ENCODE results near the gene NR5A1. TPM values are rescaled to one million over a fixed set of nuclear protein-coding genes. Genes with fewer than 3 reads are reported as not detected.
A peak's percentile ranks its signal among the peaks of the same experiment; 100 is the strongest.

NR5A1 gene
- total and polyA plus RNA-seq, 2 of the 13 experiments (the other 11 are each of a cell fraction or from before 2014, with no cell fraction given) = 28.9 to 44.7 TPM

DNA sequence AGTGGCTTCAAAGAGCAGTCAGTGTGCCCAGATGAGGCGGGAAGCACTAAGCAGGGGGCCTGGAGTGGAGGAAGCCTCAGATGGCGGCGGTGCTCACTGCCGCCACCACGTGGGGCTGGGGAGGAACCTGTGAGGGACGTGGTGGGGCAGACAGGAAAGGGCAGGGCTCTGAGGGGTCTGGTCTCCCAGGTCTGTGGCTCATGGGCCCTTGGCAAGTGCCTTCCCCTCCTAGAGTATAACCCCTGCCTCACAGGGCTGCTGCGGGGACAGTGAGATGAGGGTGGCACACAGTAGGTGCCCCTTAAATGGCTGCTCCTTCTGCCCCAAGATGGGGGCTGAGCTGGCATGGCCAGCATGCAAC, 26.6 kb downstream of the NR5A1 start (continued):
- TF ChIP-seq ZHX2 (IDR thresholded peaks at IDR 0.05; ENCODE audit: low read depth) (no peak), ZHX2 (CRISPR knock-in tag; IDR thresholded peaks at IDR 0.05; ENCODE audit: borderline replicate concordance) (no peak), ZNF720 (CRISPR knock-in tag; IDR thresholded peaks at IDR 0.05) (no peak), MEIS1 (CRISPR knock-in tag; IDR thresholded peaks at IDR 0.05; ENCODE audit: borderline replicate concordance) (no peak), HOXA3 (CRISPR knock-in tag; IDR thresholded peaks at IDR 0.05) (no peak), SIX4 (CRISPR knock-in tag; IDR thresholded peaks at IDR 0.05) (no peak), SP5 (CRISPR knock-in tag; IDR thresholded peaks at IDR 0.05; ENCODE audit: borderline replicate concordance, low read depth) (no peak), NR1H2 (CRISPR knock-in tag; IDR thresholded peaks at IDR 0.05; ENCODE audit: borderline replicate concordance, low read depth) (no peak), ZBTB14 (CRISPR knock-in tag; IDR thresholded peaks at IDR 0.05) (no peak), USF2 (IDR thresholded peaks at IDR 0.05; ENCODE audit: low read depth, low read length) (no peak), USF2 (CRISPR knock-in tag; IDR thresholded peaks at IDR 0.05; ENCODE audit: borderline replicate concordance) (no peak), ZKSCAN1 (IDR thresholded peaks at IDR 0.05; ENCODE audit: low read length) (peak; percentile 59; the same call in 1 of the 2 replicates), STAG1 (CRISPR knock-in tag; IDR thresholded peaks at IDR 0.05) (peak; percentile 56), REPIN1 (CRISPR knock-in tag; IDR thresholded peaks at IDR 0.05; ENCODE audit: borderline replicate concordance, low read depth) (no peak), JUNB (CRISPR knock-in tag; IDR thresholded peaks at IDR 0.05; ENCODE audit: borderline replicate concordance) (no peak), ZNF652 (CRISPR knock-in tag; IDR thresholded peaks at IDR 0.05; ENCODE audit: borderline replicate concordance, low read depth) (no peak), ZFP90 (CRISPR knock-in tag; IDR thresholded peaks at IDR 0.05; ENCODE audit: borderline replicate concordance) (no peak)
- TF ChIP-seq, protein P1, sequence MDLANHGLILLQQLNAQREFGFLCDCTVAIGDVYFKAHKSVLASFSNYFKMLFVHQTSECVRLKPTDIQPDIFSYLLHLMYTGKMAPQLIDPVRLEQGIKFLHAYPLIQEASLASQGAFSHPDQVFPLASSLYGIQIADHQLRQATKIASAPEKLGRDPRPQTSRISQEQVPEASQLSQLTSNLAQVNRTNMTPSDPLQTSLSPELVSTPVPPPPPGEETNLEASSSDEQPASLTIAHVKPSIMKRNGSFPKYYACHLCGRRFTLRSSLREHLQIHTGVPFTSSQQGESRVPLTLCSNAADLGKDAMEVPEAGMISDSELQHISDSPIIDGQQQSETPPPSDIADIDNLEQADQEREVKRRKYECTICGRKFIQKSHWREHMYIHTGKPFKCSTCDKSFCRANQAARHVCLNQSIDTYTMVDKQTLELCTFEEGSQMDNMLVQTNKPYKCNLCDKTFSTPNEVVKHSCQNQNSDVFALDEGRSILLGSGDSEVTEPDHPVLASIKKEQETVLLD (CRISPR knock-in tag; IDR thresholded peaks at IDR 0.05; ENCODE audit: low read depth) = no peak
- TF ChIP-seq, protein P2, sequence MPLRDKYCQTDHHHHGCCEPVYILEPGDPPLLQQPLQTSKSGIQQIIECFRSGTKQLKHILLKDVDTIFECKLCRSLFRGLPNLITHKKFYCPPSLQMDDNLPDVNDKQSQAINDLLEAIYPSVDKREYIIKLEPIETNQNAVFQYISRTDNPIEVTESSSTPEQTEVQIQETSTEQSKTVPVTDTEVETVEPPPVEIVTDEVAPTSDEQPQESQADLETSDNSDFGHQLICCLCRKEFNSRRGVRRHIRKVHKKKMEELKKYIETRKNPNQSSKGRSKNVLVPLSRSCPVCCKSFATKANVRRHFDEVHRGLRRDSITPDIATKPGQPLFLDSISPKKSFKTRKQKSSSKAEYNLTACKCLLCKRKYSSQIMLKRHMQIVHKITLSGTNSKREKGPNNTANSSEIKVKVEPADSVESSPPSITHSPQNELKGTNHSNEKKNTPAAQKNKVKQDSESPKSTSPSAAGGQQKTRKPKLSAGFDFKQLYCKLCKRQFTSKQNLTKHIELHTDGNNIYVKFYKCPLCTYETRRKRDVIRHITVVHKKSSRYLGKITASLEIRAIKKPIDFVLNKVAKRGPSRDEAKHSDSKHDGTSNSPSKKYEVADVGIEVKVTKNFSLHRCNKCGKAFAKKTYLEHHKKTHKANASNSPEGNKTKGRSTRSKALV (CRISPR knock-in tag; IDR thresholded peaks at IDR 0.05) = no peak
